Stimulated activated CD4-positive, alpha-beta T cell treated with anti-CD3 and anti-CD28 coated beads, Interleukin-12 subunit alpha, Interleukin-12 subunit beta, amount 100 ng/mL, for 48 hours (primary cell): Measurements from ENCODE around the gene TUNAR.

ENCODE experiments used
- DNase-seq, 3 donors: peaks; one replicate each; pipeline ENCODE4 v3.0.0-alpha.2; 2020; ENCODE audit warnings: low read depth in 2 of 3, low spot score in 1 of 3

Gene TUNAR

DNA sequence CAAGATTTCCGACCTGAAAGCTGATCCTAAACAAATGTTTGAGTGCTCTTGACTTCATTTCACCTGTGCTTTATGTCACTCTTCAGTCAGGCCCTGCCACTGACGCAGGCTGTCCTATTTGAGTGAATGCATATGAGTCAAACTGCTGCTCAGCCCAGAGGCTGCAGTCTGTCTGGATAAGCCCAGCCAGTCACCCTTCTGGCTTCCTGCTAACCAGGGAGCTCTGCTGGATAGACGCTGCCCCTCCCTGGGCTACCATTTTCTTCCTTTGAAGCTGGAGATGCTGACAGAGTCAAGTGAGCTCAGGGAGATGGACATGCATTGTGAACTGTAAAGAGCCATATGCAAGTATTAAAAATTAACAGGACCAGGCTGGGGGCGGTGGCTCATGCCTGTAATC lies 5.1 kb upstream of the TUNAR start:
- no peak for DNase-seq

DNA sequence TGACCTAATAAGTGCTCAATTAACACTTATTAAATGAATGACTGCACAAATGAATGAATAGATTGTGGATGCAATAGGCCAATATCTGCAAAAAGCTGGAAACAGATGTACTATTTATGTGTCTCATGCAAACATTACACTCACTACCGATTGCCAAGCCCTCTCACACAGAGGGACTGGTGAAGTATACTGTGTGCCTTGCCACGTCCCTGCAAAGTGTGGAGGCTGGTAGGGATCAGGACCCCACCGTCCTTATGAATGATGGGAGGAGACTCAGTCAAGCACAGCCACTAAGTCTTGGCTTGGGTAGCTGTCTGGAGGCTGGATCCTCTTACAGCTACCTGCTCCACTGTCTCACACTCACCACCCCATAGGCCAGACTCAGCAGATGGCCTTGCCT lies 3.9 kb upstream of the TUNAR start:
- no peak for DNase-seq

DNA sequence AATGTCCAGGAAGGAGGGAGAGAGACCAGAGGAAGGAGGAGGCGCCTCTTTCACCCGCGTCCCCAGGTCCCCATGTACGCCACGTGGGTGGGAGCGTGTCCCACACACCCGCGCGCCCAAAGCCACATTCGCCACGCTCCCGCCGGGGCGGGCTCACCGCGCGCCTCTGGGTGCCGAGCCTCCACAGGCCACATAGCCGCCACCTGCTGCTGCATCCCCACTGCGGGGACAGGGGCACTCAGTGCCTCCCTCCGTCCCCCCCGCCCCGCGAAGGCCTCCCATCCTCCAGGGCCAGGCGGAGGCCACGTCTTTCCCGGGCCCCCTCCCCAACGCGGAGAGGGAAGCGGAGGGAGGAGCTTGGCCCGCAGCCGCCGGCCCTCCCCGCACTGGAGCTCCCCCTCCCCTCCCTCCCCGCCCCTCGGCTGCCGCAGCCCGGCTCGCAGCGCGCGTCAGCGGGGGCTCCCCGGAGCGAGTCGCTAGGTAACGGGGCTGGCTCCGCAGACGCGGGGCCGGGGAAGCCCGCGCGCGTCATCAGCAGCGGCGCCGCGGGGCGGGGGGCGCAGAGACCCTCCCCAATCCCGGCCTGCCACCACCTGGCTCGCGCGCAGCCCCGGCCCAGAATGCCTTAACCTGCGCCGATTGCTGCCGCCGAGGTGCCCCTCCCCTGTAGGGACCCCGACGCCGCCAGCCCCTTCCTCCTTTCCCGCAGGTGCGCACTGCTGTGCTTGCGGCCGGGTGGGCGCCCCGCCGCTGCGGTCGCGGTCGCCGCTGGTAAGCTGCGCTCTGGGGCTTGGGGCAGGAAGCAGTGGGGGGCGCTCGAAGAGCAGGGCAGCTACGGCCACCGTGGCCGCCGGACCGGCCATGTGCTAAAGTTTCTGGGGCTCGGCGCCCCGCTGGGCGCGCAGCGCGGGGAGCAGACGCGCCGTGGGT lies 536 bp upstream of the TUNAR start:
- no peak for DNase-seq

DNA sequence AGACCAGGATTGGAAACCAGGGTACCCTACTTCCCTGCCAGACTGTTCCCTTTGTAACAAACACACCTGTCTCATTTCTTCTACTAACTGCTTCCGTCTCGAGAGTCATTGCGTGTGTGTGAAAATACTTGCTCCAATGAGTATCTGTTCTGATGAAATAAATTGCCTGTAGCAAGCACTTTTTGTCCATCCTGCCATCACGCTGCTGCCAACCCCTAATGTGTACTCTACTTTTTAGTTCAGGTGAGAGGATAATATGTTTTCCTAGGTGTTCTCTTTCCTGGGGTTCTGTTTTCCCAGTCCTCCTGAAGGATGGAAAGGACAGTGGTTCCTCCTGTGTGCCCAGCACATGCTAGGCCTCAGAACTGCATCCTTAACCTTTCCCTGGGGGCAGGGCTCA lies 1.0 kb downstream of the TUNAR start:
- DNase-seq: no peak

- no peak for DNase-seq
Observed at GRCh38 chr14:95884377-95884776, 7.7 kb downstream of the TUNAR start.

DNA sequence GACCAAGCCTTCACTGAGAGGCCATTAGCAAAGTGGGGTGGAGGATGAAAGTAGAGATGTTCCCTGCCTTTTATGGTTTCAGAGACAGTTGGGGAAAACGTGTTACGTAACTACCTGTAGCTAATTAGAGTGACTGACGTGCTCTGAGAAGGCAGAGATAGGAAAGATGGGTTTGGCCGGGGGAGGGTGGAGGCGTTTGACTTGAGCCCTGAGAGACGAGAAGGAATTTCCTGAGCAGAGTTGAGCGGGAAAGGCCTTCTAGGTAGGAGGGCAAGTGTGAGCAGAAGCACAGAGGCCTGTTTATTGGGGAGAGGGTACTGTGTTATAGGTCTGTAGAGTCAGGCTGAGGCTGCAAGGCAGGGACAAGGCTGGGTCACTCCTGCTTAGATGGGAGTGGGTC lies 8.6 kb downstream of the TUNAR start:
- DNase-seq: no peak

DNA sequence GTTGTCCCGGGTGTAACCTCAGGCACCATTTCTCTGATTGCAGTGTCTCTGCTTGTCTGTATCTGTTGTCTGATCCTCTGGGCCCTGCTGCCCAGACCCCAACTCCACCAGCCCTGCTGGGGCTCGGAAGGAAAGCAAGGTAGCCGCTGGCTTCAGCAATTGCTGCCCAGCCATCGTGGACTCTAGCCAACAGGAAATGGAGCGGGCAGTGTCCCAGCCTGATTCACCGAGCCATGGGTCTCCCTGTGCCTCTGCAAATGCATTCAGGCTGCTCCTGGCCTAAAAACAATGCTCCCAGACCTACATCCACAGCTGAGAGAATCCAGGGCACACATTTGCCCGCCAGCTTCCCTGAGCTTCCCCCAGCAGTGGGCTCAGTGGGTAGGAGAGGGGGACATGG lies 9.2 kb downstream of the TUNAR start:
- no peak for DNase-seq

GRCh38 chr14:95886366-95887056 lies 9.9 kb downstream of the TUNAR start:
- DNase-seq: no peak

DNA sequence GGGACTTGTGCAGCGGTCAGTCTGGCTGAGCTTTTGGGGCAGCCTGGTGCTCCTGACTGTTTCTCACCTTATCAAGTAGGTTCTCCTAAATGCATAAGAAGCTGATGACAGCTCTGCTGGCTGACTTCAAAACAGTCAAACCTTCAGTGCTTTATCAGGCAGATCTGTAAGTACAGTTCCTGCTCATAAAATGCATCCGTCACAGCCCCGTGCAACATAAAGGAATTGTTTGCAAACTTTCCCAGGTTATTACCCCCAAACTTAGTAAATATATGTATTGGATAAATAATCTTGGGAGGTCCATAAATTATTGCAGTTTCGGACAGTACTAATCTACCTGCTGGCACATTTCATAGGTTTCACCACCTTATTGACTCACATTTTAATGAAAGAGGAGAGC lies 10.7 kb downstream of the TUNAR start:
- DNase-seq: no peak

- no peak for DNase-seq
Observed at GRCh38 chr14:95889236-95889979, 12.8 kb downstream of the TUNAR start.

- DNase-seq: no peak
Observed at GRCh38 chr14:95891742-95892141, 15.1 kb downstream of the TUNAR start.

GRCh38 chr14:95892142-95892541 lies 15.5 kb downstream of the TUNAR start:
- no peak for DNase-seq

DNA sequence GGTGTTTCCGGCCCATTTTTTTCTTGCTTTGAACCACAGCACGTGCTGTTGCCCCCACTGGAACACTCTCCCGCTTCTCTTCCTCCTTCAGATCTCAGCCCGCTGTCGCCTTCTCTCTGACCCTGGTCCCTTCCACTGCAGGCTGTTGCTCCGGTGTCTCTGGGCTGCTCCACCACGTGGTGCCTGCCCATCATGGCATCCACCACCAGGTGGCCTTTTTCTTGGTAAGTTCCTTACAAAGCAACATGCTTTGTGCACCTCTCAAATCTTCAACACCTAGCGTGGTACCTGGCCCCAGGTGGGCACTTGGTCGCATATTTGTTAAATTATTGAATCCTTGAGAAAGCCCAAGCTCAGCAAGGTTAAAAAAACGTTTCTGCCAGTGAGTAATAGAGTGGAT lies 19.1 kb downstream of the TUNAR start:
- DNase-seq: peak in 1 of 3 donors; percentile 5

- no peak for DNase-seq
Observed at GRCh38 chr14:95896498-95897135, 20.0 kb downstream of the TUNAR start.

- DNase-seq: no peak
Observed at GRCh38 chr14:95897280-95897679, 20.6 kb downstream of the TUNAR start.

GRCh38 chr14:95901054-95901453 lies 24.4 kb downstream of the TUNAR start:
- no peak for DNase-seq

- no peak for DNase-seq
Observed at GRCh38 chr14:95902273-95902826, 25.7 kb downstream of the TUNAR start.

DNA sequence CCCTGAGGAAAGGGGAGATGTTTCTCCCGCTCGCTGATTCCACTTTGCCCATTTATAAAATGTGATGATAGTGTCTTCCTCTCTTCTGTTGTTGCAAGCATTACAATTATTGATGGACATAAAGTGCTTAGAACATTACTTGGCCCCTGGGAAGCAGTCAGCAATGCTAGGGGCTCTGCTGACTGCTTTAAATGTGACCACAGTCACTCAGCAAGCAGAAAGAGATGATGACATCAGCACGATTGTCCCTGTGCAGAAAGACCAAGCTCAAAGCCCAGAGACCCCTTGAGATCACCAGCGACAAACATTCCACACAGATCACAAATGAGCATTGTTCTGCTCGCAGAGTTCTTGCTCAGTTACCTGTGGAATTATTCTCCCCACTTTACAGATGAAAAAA lies 26.5 kb downstream of the TUNAR start:
- DNase-seq: no peak

GRCh38 chr14:95903616-95904107 lies 27.0 kb downstream of the TUNAR start:
- DNase-seq: no peak

GRCh38 chr14:95906591-95906990 lies 30.0 kb downstream of the TUNAR start:
- DNase-seq: no peak

DNA sequence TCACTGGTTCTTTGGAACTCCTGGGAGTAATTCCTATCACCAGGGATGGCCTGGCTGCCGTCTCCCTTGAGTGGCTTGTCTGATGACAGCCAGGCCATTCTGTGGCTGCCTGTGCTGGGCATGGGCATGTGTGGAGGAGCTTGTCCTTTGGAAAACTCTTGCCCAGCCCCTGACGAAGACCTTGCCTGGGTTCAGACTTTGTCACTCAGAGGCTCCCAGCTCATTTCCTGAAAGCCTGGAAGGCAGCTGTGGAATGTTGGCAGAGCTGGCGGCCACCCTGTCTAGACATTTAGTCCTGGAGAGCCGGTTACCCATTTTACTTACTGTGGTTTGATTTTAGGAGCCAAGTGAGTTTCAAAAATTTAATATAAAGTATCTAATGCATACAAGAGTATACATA lies 34.0 kb downstream of the TUNAR start:
- no peak for DNase-seq
